GM12878 (cell line): ENCODE measurements around the gene SELENOW. TPM values are rescaled to one million over a fixed set of nuclear protein-coding genes. Genes with fewer than 3 reads are reported as not detected.
A peak's percentile ranks its signal among the peaks of the same experiment; 100 is the strongest.

ENCODE experiments used
- BCL11A ChIP-seq: IDR thresholded peaks from 2 replicates; pipeline ENCODE4 v1.6.1; 2011; ENCODE audit warnings: low read depth, low read length
- BCLAF1 ChIP-seq: fragments of 450-650 bp; IDR thresholded peaks from 2 replicates; pipeline ENCODE4 v1.6.1; 2017; ENCODE audit warnings: antibody characterized with exemption, mild to moderate bottlenecking, moderate library complexity
- CEBPB ChIP-seq, 2 experiments: fragments of 150-350 bp in 1 of 2; IDR thresholded peaks; 2 replicates each; pipeline ENCODE4 v1.6.1; 2012 to 2014; ENCODE audit warnings: low read depth in 2 of 2, low read length in 2 of 2, borderline replicate concordance in 1 of 2, inconsistent platforms in 1 of 2
- CHD2 ChIP-seq: IDR thresholded peaks from 2 replicates; pipeline ENCODE4 v1.6.1; 2011; ENCODE audit warnings: low read depth, low read length, improper control_type of control experiment, borderline replicate concordance
- ELK1 ChIP-seq: IDR thresholded peaks from 2 replicates; pipeline ENCODE4 v1.6.1; 2012; ENCODE audit warnings: low read depth, low read length, improper control_type of control experiment
- ESRRA ChIP-seq: IDR thresholded peaks from 2 replicates; pipeline ENCODE4 v1.6.1; 2012; ENCODE audit warnings: mild to moderate bottlenecking, low read length, improper control_type of control experiment
- ETV6 ChIP-seq, 2 experiments: fragments of 450-650 bp in 1 of 2; IDR thresholded peaks in 1 of 2; conservative IDR thresholded peaks in 1 of 2; 2 replicates each; pipeline ENCODE4 v1.6.1; 2014; ENCODE audit warnings: antibody characterized with exemption in 1 of 2, borderline replicate concordance in 1 of 2, low read depth in 1 of 2, mild to moderate bottlenecking in 1 of 2, moderate library complexity in 1 of 2
- GABPA ChIP-seq: IDR thresholded peaks from 2 replicates; pipeline ENCODE4 v1.6.1; 2014; ENCODE audit warnings: antibody characterized with exemption, low read depth, mild to moderate bottlenecking, inconsistent platforms
- IRF3 ChIP-seq: fragments of 450-650 bp; IDR thresholded peaks from 2 replicates; pipeline ENCODE4 v1.6.1; 2014; ENCODE audit warnings: mild to moderate bottlenecking
- MEF2A ChIP-seq: IDR thresholded peaks from 2 replicates; pipeline ENCODE4 v1.6.1; 2011; ENCODE audit warnings: low read depth, mild to moderate bottlenecking, low read length, moderate library complexity; ENCODE audit not compliant: insufficient read depth
- NBN ChIP-seq: fragments of 450-650 bp; IDR thresholded peaks from 2 replicates; pipeline ENCODE4 v1.6.1; 2016
- NFXL1 ChIP-seq: fragments of 450-650 bp; IDR thresholded peaks from 2 replicates; pipeline ENCODE4 v1.6.1; 2017; ENCODE audit warnings: antibody characterized with exemption, mild to moderate bottlenecking, borderline replicate concordance
- NFYB ChIP-seq: IDR thresholded peaks from 2 replicates; pipeline ENCODE4 v1.6.1; 2011; ENCODE audit warnings: low read depth, mild to moderate bottlenecking, low read length, improper control_type of control experiment, moderate library complexity; ENCODE audit not compliant: insufficient read depth
- NR2F1 ChIP-seq: fragments of 450-650 bp; conservative IDR thresholded peaks from 2 replicates; pipeline ENCODE4 v1.6.1; 2017; ENCODE audit warnings: mild to moderate bottlenecking
- NRF1 ChIP-seq: conservative IDR thresholded peaks from 2 replicates; pipeline ENCODE4 v1.6.1; 2011; ENCODE audit warnings: mild to moderate bottlenecking, low read depth, low read length, improper control_type of control experiment
- REST ChIP-seq: IDR thresholded peaks from 2 replicates; pipeline ENCODE4 v1.6.1; 2012; ENCODE audit warnings: mild to moderate bottlenecking, low read depth, low read length
- SMAD5 ChIP-seq: IDR thresholded peaks from 2 replicates; pipeline ENCODE4 v1.6.1; 2016; ENCODE audit warnings: antibody characterized with exemption, low read depth
- SUPT20H ChIP-seq: IDR thresholded peaks from 2 replicates; pipeline ENCODE4 v1.6.1; 2011; ENCODE audit warnings: low read depth, mild to moderate bottlenecking, low read length, moderate library complexity, borderline replicate concordance; ENCODE audit not compliant: control insufficient read depth
- TCF7 ChIP-seq: IDR thresholded peaks from 2 replicates; pipeline ENCODE4 v1.6.1; 2014; ENCODE audit warnings: antibody characterized with exemption, borderline replicate concordance
- YBX1 ChIP-seq: fragments of 450-650 bp; IDR thresholded peaks from 2 replicates; pipeline ENCODE4 v1.6.1; 2016; ENCODE audit warnings: antibody characterized with exemption
- ZNF274 ChIP-seq: IDR thresholded peaks from one replicate; pipeline ENCODE4 v1.8.0; 2011; ENCODE audit not compliant: insufficient read length, insufficient read depth
- polyA plus RNA-seq, 11 experiments: library from polyadenylated mRNA; depleted of rRNA in 4 of 11; unstranded in 6 of 11; stranded (reverse) in 5 of 11; fragments of >200 nt; fragmentation: Nextera tagmentation in 4 of 11; fragmentation: Illumina TruSeq in 1 of 11; extraction: Ambion mirVana in 4 of 11; extraction: Trizol in 1 of 11; gene quantifications; 1 replicate in 1 of 11; 2 replicates in 10 of 11; pipeline versions ENCODE4 v1.2.1 to v1.2.3, GENCODE V29; 2011 to 2016; ENCODE audit warnings: inconsistent platforms in 2 of 11, missing spikeins in 2 of 11, low read depth in 1 of 11
- total RNA-seq, 4 experiments: library from RNA; depleted of rRNA in 3 of 4; stranded (reverse); fragments of >200 nt in 3 of 4; fragmentation: Illumina TruSeq in 1 of 4; extraction: Trizol in 1 of 4; gene quantifications; 2 replicates each; pipeline versions ENCODE4 v1.2.1 to v1.2.3, GENCODE V29; 2013 to 2021

The SELENOW gene
- total and polyA plus RNA-seq, 10 of the 15 experiments (the other 5 are each of a cell fraction or from before 2014, with no cell fraction given): 53.3 to 186 (median 101) TPM

- TF ChIP-seq BCL11A: no peak
- no peak for TF ChIP-seq ESRRA
- TF ChIP-seq NBN: peak; percentile 95
- TF ChIP-seq CHD2: no peak
- TF ChIP-seq MEF2A: 0 out of 2 replicates have a peak, but pooled peaks have one; percentile 15
- no peak for TF ChIP-seq CEBPB (IDR thresholded peaks at IDR 0.05; ENCODE audit: borderline replicate concordance in 1 of 2, low read depth in 2 of 2, low read length in 2 of 2)
- TF ChIP-seq NR2F1: peak; percentile 62; the same call in 1 of the 2 replicates
- TF ChIP-seq YBX1: no peak
- peak; percentile 62 for TF ChIP-seq NRF1
- no peak for TF ChIP-seq NFXL1
- no peak for TF ChIP-seq ETV6 (conservative IDR thresholded peaks at IDR 0.05 in 1 of 2, IDR thresholded peaks at IDR 0.05 in 1 of 2; ENCODE audit: borderline replicate concordance in 1 of 2, low read depth in 1 of 2)
- no peak for TF ChIP-seq ZNF274
- TF ChIP-seq BCLAF1: peak; percentile 97
- TF ChIP-seq GABPA: no peak
- TF ChIP-seq TCF7: no peak
- TF ChIP-seq ELK1: no peak
- no peak for TF ChIP-seq SUPT20H
- TF ChIP-seq NFYB: no peak
- 0 out of 2 replicates have a peak, but pooled peaks have one; percentile 18 for TF ChIP-seq REST
- peak; percentile 56; the same call in 1 of the 2 replicates for TF ChIP-seq SMAD5
- TF ChIP-seq IRF3: peak; percentile 35; the same call in 1 of the 2 replicates
Observed at GRCh38 chr19:47778049-47778953, at the start of gene SELENOW (continued).
